Fibroblast of upper back skin (primary cell): Measurements from ENCODE around the gene BCKDK.
"Not testable (repeated sequence)": the region's sequence is repeated elsewhere in the genome, so short reads cannot be mapped to it uniquely, and the experiment has no call there.

Source experiments
- DNase-seq: peaks from one replicate; pipeline ENCODE4 v3.0.0-alpha.2; 2013

Gene BCKDK

DNA sequence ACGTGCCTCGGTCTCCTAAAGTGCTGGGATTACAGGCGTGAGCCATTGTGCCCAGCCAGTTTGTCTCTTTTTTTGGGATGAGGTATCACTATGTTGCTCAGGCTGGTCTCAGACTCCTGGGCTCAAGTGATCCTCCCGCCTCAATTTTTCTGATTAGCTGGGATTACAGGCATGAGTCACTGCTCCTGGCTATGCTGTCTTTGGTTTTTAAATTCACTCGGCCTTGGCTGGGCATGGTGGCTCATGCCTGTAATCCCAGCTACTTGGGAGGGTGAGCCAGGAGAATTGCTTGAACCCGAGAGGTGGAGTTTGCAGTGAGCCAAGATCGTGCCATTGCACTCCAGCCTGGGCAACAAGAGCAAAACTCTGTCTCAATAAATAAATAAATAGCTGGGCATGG lies 36.2 kb downstream of the BCKDK start:
- DNase-seq: not testable (repeated sequence)

DNA sequence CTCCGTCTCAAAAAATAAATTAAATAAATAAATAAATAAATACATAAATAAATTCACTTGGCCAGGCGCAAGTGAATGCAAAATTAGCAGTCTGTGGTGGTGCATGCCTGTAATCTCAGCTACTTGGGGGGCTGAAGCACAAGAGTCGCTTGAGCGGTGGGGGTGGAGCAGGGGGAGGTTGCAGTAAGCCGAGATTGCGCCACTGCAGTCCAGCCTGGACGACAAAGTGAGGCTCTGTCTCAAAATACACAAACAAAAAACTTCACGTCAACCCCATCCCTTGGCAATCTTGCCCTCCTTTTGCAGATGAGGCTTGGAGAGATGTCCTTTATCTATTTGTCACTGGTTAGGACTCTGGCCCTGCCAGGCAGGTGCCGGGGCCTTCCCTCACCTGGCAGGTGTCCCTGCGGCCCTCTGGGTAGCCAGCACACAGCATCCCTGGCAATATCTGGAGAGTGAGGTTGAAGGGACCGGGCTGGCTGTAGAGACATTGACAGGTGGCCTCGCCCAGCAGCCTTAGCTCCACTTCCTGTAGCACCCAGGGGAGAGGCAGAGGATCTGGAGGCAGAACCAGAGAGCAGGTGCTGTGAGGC lies 37.3 kb downstream of the BCKDK start:
- DNase-seq: no peak

DNA sequence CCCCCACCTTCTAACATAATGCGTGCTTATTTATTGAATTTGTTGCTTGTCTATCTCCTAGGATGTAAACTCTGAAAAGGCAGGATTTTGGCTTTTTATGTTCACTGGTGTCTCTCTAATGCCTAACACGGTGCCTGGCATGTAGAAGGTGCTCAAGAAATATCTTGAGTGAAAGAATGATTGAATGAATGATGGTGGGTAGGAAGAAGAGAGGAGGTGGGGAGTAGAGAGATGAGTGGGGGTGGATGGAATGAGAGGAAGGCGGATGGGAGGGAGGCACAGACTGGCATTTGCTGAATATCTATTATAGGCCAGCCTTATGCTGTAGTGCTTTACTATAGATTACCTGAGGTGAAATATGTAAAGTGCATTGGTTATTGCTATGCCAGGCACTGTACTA lies 39.4 kb downstream of the BCKDK start:
- no peak for DNase-seq

DNA sequence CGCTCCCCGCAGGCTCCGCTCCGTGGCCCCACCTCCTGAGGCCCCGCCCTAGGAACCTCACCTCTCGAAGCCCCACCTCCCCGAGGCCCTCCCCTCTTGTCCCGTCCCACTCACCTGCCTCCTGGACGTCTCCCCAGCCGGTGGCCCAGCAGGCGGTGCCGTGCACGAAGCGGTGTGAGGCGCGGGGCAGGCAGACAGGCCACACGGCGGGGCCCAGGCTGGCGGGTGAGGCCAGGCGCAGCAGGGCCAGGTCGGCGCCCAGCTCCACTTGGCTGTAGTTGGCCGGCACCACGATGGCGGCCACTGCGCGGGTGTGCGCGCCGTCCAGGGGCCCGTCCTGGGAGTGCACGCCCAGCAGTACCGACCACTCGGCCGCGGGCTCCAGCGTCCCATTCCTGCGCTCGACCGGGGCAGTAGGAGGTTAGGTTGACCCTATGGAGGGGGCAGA lies 40.1 kb downstream of the BCKDK start:
- no peak for DNase-seq

- no peak for DNase-seq
These were observed 40.7 kb downstream of the BCKDK start for GRCh38 chr16:31148896-31149295.

GRCh38 chr16:31149332-31149731 lies 41.1 kb downstream of the BCKDK start:
- no peak for DNase-seq

DNA sequence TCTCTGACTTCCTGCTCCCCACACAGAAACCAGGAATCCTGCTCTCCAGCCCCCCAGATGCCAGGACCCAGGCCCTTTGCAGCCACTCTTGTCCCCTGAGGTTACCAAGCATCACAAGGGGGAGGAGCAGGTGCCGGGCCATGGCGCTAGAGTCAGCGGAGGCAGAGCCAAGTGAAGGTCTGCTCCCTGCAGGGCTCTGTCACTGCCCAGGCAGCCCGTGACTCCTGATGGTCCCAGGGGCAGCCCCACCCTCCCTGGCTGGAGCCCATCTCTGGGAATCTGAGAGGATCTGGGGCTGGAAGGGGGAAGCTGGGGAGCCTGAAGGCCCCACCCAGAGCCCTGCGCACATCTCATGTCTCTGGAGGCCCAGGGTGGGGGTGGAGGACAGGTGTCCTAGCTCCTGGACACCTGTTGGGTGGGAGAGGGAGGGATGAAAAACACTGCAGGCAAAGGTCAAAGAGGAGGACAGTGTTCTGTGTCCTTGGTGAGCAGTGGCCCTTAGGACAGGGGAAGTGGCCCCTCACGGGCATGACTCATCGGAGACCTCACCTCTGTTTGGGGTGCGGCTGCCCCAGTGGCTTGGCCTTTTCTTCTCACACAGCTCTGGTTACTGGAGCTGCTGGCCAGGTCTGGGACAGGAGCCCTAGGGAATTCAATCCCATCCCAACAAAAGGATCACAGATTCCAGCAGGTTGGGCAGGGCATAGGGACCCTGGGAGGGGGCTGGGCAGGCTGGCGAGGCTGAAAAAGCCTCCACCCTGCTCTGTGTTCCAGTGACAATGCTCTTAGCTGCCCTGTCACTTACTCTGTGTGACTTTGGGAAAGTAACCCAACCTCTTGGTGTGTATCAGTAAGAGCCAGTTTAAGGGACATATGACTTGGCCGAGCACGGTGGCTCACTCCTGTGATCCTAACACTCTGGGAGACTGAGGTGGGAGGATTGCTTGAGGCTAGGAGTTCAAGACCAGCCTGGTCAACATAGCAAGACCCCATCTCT lies 42.0 kb downstream of the BCKDK start, which contains the start of gene PRSS36:
PRSS36 (minus strand) TSS at position 173 of the 997 bp plus-strand sequence; CDS start at position 142, 31 bp downstream.
- DNase-seq: no peak

DNA sequence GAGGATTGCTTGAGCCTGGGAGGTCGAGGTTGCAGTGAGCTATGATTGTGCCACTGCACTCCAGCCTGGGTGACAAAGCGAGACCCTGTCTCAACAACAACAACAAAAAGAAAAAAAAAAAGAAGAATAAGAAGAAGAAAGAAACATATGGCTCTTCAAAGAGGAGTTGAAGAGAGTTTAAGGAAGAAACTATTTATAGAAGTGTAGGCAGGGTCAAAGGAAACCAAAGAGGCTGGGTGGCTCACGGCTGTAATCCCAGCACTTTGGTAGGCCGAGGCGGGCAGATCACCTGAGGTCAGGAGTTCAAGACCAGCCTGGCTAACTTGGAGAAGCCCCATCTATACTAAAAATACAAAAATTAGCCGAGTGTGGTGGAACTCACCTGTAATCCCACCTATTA lies 42.8 kb downstream of the BCKDK start:
- DNase-seq: not testable (repeated sequence)

DNA sequence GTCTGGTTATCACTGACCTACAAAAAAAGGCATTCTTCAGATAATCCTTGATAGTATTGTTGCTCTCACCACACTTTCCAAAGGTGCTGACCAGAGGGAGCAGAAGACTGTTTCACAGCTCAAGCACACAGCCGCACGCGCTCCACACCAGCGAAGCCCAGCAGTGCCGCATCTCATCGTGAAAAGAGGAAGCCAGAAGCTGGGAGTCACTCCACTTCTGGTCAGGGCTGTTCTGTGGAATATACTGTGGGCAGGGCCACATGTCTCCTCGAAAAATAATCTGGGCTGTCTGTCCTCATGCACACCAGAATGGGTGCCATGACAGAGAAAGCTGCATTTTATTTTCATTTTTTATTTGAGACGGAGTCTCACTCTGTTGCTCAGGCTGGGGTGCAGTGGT lies 49.0 kb downstream of the BCKDK start:
- no peak for DNase-seq
